Skeletal muscle satellite cell (primary cell): ENCODE data around the gene FIG4.
"Not testable (repeated sequence)": the region's sequence is repeated elsewhere in the genome, so short reads cannot be mapped to it uniquely, and the experiment has no call there.

Source experiments
- H3K27me3 ChIP-seq: 2 replicates; pipeline ENCODE4 v1.7.0; 2013; ENCODE audit warnings: low read length; ENCODE audit not compliant: control insufficient read depth, insufficient read depth
- H3K36me3 ChIP-seq: 2 replicates; pipeline ENCODE4 v1.7.0; 2013; ENCODE audit warnings: mild to moderate bottlenecking, control low read depth, low read length; ENCODE audit not compliant: insufficient read depth
- H3K4me1 ChIP-seq: 2 replicates; pipeline ENCODE4 v1.7.0; 2013; ENCODE audit warnings: low read length; ENCODE audit not compliant: control insufficient read depth, insufficient read depth
- H3K4me2 ChIP-seq: 2 replicates; pipeline ENCODE4 v1.7.0; 2013; ENCODE audit warnings: mild to moderate bottlenecking, low read length
- H3K4me3 ChIP-seq: 2 replicates; pipeline ENCODE4 v1.7.0; 2013; ENCODE audit warnings: low read length
- H3K9ac ChIP-seq: 2 replicates; pipeline ENCODE4 v1.7.0; 2013; ENCODE audit warnings: mild to moderate bottlenecking, low read depth, low read length, moderate library complexity
- H3K9me3 ChIP-seq: replicated peaks from 2 replicates; pipeline ENCODE4 v1.7.0; 2013; ENCODE audit warnings: mild to moderate bottlenecking, control low read depth, low read length

FIG4 gene

GRCh38 chr6:109705258-109705657 lies 14.2 kb downstream of the FIG4 start:
- Histone ChIP-seq H3K36me3 (no peaks in the 10 kb centered on the region), H3K9ac (no peak overlapping the region), H3K4me3 (no peak overlapping the region), H3K4me1 (no peaks in the 10 kb centered on the region), H3K27me3 (no peaks in the 10 kb centered on the region), H3K9me3 (no peaks in the 10 kb centered on the region), H3K4me2 (no peak overlapping the region)

GRCh38 chr6:109706513-109706912 lies 15.4 kb downstream of the FIG4 start:
- Histone ChIP-seq H3K9ac (no peak overlapping the region), H3K4me2 (no peak overlapping the region), H3K4me1 (no peaks in the 10 kb centered on the region), H3K9me3 (no peaks in the 10 kb centered on the region), H3K36me3 (no peaks in the 10 kb centered on the region), H3K27me3 (no peaks in the 10 kb centered on the region), H3K4me3 (no peak overlapping the region)

- not testable (repeated sequence) for H3K36me3 ChIP-seq, H3K4me1 ChIP-seq, H3K4me3 ChIP-seq, H3K27me3 ChIP-seq, H3K9ac ChIP-seq, H3K4me2 ChIP-seq, H3K9me3 ChIP-seq
These were observed 17.0 kb downstream of the FIG4 start for GRCh38 chr6:109708099-109708498.

- Histone ChIP-seq H3K36me3 (no peaks in the 10 kb centered on the region), H3K4me3 (no peak overlapping the region)
These were observed 22.0 kb downstream of the FIG4 start for GRCh38 chr6:109713097-109713496.

GRCh38 chr6:109714166-109714565 lies 23.1 kb downstream of the FIG4 start:
- no peaks in the 10 kb centered on the region for H3K4me1 ChIP-seq
- H3K4me2 ChIP-seq = no peak overlapping the region
- H3K9me3 ChIP-seq = no peaks in the 10 kb centered on the region
- no peaks in the 10 kb centered on the region for H3K36me3 ChIP-seq
- no peak overlapping the region for H3K9ac ChIP-seq
- H3K4me3 ChIP-seq = no peak overlapping the region
- H3K27me3 ChIP-seq = no peaks in the 10 kb centered on the region

More at GRCh38 chr6:109713097-109713496, 22.0 kb downstream of the FIG4 start:
- Histone ChIP-seq H3K9ac (no peak overlapping the region), H3K9me3 (no peaks in the 10 kb centered on the region), H3K4me2 (no peak overlapping the region), H3K4me1 (no peaks in the 10 kb centered on the region), H3K27me3 (no peaks in the 10 kb centered on the region)

- H3K4me3 ChIP-seq = no peak overlapping the region
- no peak overlapping the region for H3K9ac ChIP-seq
These were observed 23.5 kb downstream of the FIG4 start for GRCh38 chr6:109714611-109715010.

GRCh38 chr6:109715616-109716015 lies 24.5 kb downstream of the FIG4 start:
- no peaks in the 10 kb centered on the region for H3K27me3 ChIP-seq
- H3K4me1 ChIP-seq = no peaks in the 10 kb centered on the region
- no peak overlapping the region for H3K9ac ChIP-seq
- no peak overlapping the region for H3K4me2 ChIP-seq
- no peaks in the 10 kb centered on the region for H3K9me3 ChIP-seq
- no peaks in the 10 kb centered on the region for H3K36me3 ChIP-seq
- no peak overlapping the region for H3K4me3 ChIP-seq

More at GRCh38 chr6:109714611-109715010, 23.5 kb downstream of the FIG4 start:
- Histone ChIP-seq H3K4me1 (no peaks in the 10 kb centered on the region), H3K27me3 (no peaks in the 10 kb centered on the region), H3K4me2 (no peak overlapping the region), H3K9me3 (no peaks in the 10 kb centered on the region), H3K36me3 (no peaks in the 10 kb centered on the region)

GRCh38 chr6:109717971-109718370 lies 26.9 kb downstream of the FIG4 start:
- Histone ChIP-seq H3K9ac (no peak overlapping the region), H3K4me1 (no peaks in the 10 kb centered on the region), H3K36me3 (no peaks in the 10 kb centered on the region), H3K9me3 (no peaks in the 10 kb centered on the region), H3K4me3 (no peak overlapping the region), H3K4me2 (no peak overlapping the region), H3K27me3 (no peaks in the 10 kb centered on the region)

- Histone ChIP-seq H3K9me3 (no peaks in the 10 kb centered on the region), H3K4me2 (no peak overlapping the region), H3K27me3 (no peaks in the 10 kb centered on the region), H3K36me3 (no peaks in the 10 kb centered on the region), H3K4me3 (no peak overlapping the region), H3K4me1 (no peaks in the 10 kb centered on the region), H3K9ac (no peak overlapping the region)
These were observed 27.9 kb downstream of the FIG4 start for GRCh38 chr6:109718991-109719390.

- Histone ChIP-seq H3K9me3 (no peaks in the 10 kb centered on the region), H3K36me3 (no peaks in the 10 kb centered on the region), H3K4me2 (no peak overlapping the region), H3K27me3 (no peaks in the 10 kb centered on the region), H3K9ac (no peak overlapping the region), H3K4me1 (no peaks in the 10 kb centered on the region), H3K4me3 (no peak overlapping the region)
These were observed 29.2 kb downstream of the FIG4 start for GRCh38 chr6:109720311-109720710.

- H3K9ac ChIP-seq = no peak overlapping the region
- H3K27me3 ChIP-seq = no peaks in the 10 kb centered on the region
- H3K36me3 ChIP-seq = no peaks in the 10 kb centered on the region
- no peaks in the 10 kb centered on the region for H3K4me1 ChIP-seq
- no peaks in the 10 kb centered on the region for H3K9me3 ChIP-seq
- no peak overlapping the region for H3K4me3 ChIP-seq
- no peak overlapping the region for H3K4me2 ChIP-seq
These were observed 30.9 kb downstream of the FIG4 start for GRCh38 chr6:109722011-109722410.

- no peaks in the 10 kb centered on the region for H3K4me1 ChIP-seq
- no peaks in the 10 kb centered on the region for H3K9me3 ChIP-seq
- H3K36me3 ChIP-seq = no peaks in the 10 kb centered on the region
- no peaks in the 10 kb centered on the region for H3K27me3 ChIP-seq
- H3K4me3 ChIP-seq = no peak overlapping the region
- no peak overlapping the region for H3K4me2 ChIP-seq
- H3K9ac ChIP-seq = no peak overlapping the region
These were observed 31.6 kb downstream of the FIG4 start for GRCh38 chr6:109722564-109723254.
